Ecto neural progenitor cell (in vitro differentiated cells): ENCODE data around the gene ZSWIM4.
"Not testable (repeated sequence)": the region's sequence is repeated elsewhere in the genome, so short reads cannot be mapped to it uniquely, and the experiment has no call there.

Experiments used
- DNase-seq: peaks from one replicate; pipeline ENCODE4 v3.0.0-alpha.2; 2018; ENCODE audit warnings: low spot score

The ZSWIM4 gene

GRCh38 chr19:13794757-13795589 is at the start of gene ZSWIM4:
Gene ZSWIM4 (plus strand): TSS chr19:13795443. CDS start chr19:13795649, 206 bp downstream.
- peak; percentile 99 for DNase-seq

DNA sequence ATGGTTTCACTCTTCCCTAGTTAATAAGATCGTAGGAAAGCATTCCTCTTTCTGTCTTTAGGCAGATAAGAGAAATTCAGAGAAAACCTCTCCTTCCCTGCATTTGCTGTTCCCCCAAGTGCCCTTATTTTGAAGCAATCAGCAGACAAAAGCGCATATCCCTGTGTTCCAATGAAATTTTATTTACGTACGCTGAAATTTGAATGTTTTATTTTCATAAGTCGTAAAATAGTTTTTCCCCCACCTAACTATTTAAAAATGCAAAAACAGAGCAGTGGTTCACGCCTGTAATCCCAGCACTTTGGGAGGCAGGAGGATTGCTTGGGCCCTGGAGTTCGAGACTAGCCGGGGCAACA is 48.2 kb upstream of the ZSWIM4 start:
- DNase-seq, result no peak

DNA sequence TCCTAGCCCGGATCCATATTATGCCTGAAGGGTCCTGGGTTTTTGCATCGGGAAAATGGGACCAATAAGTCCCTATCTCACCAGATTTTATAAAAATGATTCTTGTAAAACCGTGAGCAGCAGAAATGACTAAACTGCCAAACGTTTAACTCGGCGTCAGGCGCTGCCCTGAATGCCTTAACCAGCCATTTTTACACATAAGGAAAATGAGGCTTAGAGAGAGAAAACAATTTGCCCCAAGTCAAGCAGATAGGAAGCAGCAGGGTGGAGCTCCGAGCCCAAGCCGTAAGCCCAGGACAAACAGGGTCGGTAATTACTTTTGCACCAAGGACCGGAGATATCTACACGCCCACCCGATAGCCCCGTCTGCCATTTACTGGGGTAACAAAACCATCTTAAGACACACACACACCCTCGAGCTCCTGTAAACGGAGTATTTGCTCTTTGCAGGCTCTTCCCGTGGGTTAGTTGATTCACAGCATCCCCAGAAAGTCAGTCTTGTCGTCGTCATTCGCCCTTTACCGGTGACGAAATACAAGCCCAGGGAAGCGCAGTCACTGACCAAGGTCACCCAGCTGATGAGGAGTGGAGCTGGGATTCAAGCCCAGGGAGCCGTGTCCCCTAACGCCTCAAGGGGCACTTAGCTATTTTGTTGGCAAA is 46.9 kb upstream of the ZSWIM4 start:
- no peak for DNase-seq

GRCh38 chr19:13751436-13751835 is 43.8 kb upstream of the ZSWIM4 start:
- DNase-seq, result no peak

GRCh38 chr19:13753622-13754021 is 41.6 kb upstream of the ZSWIM4 start:
- not testable (repeated sequence) for DNase-seq

GRCh38 chr19:13756210-13756609 is 39.0 kb upstream of the ZSWIM4 start:
- DNase-seq, result no peak

GRCh38 chr19:13757805-13758772 is 37.2 kb upstream of the ZSWIM4 start:
- no peak for DNase-seq

DNA sequence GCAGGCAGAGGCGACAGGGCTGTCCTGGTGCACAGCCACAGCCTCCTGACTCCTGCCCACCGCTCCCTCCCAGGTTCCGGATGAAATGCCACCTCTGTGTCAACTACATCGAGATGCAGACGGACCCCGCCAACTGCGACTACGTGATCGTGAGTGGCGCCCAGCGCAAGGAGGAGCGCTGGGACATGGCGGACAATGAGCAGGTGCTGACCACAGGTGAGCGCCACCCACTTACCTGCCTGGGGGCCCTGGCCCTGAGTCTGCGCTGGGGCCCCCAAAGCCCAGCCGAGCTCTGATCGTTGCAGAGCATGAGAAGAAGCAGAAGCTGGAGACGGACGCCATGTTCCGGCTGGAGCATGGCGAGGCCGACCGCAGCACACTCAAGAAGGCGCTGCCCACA is 36.4 kb upstream of the ZSWIM4 start:
- DNase-seq, result no peak

- no peak for DNase-seq
Measured at GRCh38 chr19:13761423-13761822, 33.8 kb upstream of the ZSWIM4 start.

GRCh38 chr19:13762635-13763235 is 32.5 kb upstream of the ZSWIM4 start:
- no peak for DNase-seq

- DNase-seq, result no peak
Measured at GRCh38 chr19:13763265-13763664, 32.0 kb upstream of the ZSWIM4 start.

DNA sequence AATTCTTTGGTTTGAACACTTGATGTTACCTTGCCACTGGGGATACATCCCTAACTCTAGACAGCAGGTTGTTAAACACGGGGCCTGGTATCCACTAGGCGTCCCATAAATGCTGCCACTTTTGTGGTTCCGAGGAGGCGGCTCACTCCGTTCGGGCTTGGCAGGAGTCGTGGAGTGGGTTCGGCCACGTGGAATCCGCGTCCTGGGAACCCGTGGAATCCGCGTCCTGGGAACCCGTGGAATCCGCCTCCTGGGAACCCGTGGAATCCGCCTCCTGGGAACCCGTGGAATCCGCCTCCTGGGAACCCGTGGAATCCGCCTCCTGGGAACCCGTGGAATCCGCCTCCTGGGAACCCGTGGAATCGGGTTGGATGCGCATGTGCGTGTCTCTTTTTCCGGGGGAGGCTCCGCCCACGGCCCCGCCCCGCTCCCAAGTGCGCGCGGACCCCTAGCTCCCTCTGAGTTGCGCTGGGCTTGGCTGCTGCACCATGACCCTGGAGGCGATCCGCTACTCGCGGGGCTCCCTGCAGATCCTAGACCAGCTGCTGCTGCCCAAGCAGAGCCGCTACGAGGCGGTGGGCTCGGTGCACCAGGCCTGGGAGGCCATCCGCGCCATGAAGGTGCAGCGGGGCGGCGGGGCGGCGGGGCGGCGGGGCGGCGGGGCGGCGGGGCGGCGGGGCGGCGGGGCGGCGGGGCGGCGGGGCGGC is 31.0 kb upstream of the ZSWIM4 start, which contains the start of gene MRI1:
TSS of gene MRI1 (plus strand) at position 422 of the 707 bp plus-strand sequence. CDS start at position 489, 67 bp downstream.
- DNase-seq, result peak; percentile 61

GRCh38 chr19:13764821-13765394 is 30.3 kb upstream of the ZSWIM4 start:
- DNase-seq, result no peak

DNA sequence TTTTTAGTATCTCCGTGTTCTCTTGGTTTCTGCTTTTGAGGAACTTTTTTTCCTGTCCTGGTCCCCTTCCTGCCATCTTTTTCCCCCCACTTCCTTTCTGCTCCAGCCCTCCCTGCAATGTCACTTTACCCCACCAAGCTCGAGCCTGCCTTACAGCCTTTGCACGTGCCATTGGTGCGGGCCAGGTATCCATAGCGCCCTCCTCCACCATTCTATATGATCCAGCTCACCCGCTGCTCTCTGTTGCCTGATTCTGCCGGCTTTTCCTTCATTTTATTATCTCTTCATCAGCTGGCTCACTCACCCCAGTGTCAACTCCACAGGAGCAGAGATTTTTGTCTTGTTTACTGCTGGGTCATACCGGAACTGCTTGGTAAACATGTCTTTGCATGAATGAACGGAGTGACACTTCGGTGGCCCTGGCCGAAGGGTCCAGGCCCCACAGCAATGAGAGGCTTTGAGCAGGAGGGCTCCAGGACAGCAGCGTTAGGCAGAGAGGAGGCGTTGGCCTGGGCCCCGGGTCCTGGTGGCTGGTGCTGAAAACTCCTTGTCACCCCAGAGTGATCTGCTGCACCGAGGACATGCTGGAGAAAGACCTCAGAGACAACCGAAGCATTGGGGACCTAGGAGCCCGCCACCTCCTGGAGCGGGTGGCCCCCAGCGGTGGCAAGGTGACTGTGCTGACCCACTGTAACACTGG is 29.7 kb upstream of the ZSWIM4 start:
- no peak for DNase-seq

DNA sequence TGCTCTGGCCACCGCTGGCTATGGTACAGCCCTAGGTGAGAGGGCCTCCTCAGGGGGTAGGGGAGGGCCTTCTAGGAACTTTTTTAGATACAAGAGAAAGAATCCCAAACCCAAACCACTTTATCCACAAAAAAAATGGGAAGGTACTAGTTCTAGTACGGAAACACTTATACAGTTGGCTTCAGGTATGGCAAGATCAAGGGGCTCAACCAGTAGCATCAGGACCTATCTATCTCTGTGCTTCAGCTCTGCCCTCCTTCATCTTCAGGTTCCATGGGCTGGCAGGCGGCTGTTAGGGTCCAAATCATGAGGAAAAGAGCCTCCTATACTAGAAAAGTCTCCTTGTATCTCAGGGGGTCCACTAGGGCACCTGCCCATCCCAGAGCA is 29.2 kb upstream of the ZSWIM4 start:
- DNase-seq, result no peak

DNA sequence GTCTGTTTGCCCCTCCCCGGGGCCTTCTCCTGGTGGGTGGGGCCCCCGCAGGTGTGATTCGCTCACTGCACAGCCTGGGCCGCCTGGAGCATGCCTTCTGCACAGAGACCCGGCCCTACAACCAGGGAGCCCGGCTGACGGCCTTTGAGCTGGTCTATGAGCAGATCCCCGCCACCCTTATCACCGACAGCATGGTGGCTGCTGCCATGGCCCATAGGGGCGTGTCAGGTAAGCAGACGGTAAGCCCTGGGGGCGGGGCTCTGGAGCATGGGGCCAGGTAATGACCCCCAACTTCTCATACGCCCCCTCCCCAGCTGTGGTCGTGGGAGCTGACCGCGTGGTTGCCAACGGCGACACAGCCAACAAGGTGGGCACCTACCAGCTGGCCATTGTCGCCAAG is 26.7 kb upstream of the ZSWIM4 start:
- DNase-seq, result no peak

DNA sequence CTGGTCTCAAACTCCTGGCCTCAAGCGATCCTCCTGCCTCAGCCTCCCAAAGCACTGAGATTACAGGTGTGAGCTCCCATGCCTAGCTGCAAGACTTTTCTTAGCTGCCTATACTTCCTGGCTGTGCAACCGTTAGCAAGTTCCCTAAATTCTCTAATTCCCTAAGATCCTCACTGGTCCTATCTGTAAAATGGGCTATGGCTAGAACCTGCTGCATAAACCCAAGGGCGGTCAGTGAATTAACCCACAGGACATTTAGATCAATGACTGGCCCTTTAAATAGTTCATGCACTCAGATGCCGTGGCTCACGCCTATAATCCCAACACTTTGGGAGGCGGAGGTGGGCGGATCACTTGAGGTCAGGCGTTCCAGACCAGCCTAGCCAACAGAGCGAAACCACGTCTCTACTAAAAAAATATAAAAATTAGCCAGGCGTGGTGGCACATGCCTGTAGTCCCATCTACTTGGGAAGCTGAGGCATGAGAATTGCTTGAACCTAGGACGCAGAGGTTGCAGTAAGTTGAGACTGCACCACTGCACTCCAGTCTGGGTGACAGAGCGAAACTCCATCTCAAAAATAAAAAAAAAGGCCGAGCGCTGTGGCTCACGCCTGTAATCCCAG is 25.1 kb upstream of the ZSWIM4 start:
- DNase-seq, result no peak

GRCh38 chr19:13774217-13775191 is 20.7 kb upstream of the ZSWIM4 start, which contains the start of gene C19orf53:
Gene C19orf53 (plus strand): TSS chr19:13774456. CDS start chr19:13774478, 22 bp downstream.
- DNase-seq, result peak; percentile 92
